SJSA1 (cell line): ENCODE data around the gene EHMT1. TPM values are rescaled to one million over a fixed set of nuclear protein-coding genes. Genes with fewer than 3 reads are reported as not detected.
A peak's percentile ranks its signal among the peaks of the same experiment; 100 is the strongest.

Experiments used
- DNase-seq, 2 experiments: peaks; one replicate each; pipeline ENCODE4 v3.0.0-alpha.2; 2015 to 2020; ENCODE audit warnings: low spot score in 2 of 2, low read depth in 1 of 2
- H3K27ac ChIP-seq: fragments of 250-450 bp; sonication (Bioruptor Pico); 2 replicates; pipeline ENCODE4 v1.5.1; 2020; ENCODE audit warnings: mild to moderate bottlenecking, moderate library complexity
- H3K27me3 ChIP-seq: fragments of 250-450 bp; sonication (Bioruptor Pico); replicated peaks from 2 replicates; pipeline ENCODE4 v1.5.1; 2020; ENCODE audit warnings: mild to moderate bottlenecking, moderate library complexity
- H3K36me3 ChIP-seq: fragments of 250-450 bp; sonication (Bioruptor Pico); 2 replicates; pipeline ENCODE4 v1.5.1; 2020; ENCODE audit warnings: mild to moderate bottlenecking
- H3K4me1 ChIP-seq: fragments of 250-450 bp; sonication (Bioruptor Pico); replicated peaks from 2 replicates; pipeline ENCODE4 v1.6.1; 2021; ENCODE audit warnings: mild to moderate bottlenecking
- H3K4me3 ChIP-seq: fragments of 250-450 bp; sonication (Bioruptor Pico); 2 replicates; pipeline ENCODE4 v1.5.1; 2020; ENCODE audit warnings: mild to moderate bottlenecking
- H3K9me3 ChIP-seq: fragments of 250-450 bp; sonication (Bioruptor Pico); replicated peaks from 2 replicates; pipeline ENCODE4 v1.5.1; 2020; ENCODE audit warnings: mild to moderate bottlenecking
- total RNA-seq: library from RNA; depleted of rRNA; stranded (reverse); fragments of >200 nt; shearing (Covaris generic); gene quantifications from 2 replicates; pipeline ENCODE4 v1.2.3, GENCODE V29; 2014

The EHMT1 gene
- total RNA-seq, 1 experiment from 2014 or later = 32.0 TPM

- Histone ChIP-seq H3K27ac (no peak overlapping the region), H3K27me3 (no peaks in the 10 kb centered on the region), H3K4me3 (no peak overlapping the region), H3K4me1 (no peaks in the 10 kb centered on the region), H3K36me3 (peaks cover 31% of the 10 kb centered on the region), H3K9me3 (no peaks in the 10 kb centered on the region)
- no peak for DNase-seq
Observed at GRCh38 chr9:137744632-137745183, 125.9 kb downstream of the EHMT1 start.

- H3K27me3 ChIP-seq = no peaks in the 10 kb centered on the region
- H3K4me3 ChIP-seq = no peak overlapping the region
- no peak overlapping the region for H3K27ac ChIP-seq
- no peaks in the 10 kb centered on the region for H3K4me1 ChIP-seq
- H3K36me3 ChIP-seq = peaks cover 31% of the 10 kb centered on the region
- no peaks in the 10 kb centered on the region for H3K9me3 ChIP-seq
- no peak for DNase-seq
Observed at GRCh38 chr9:137745541-137745991, 126.8 kb downstream of the EHMT1 start.

GRCh38 chr9:137748311-137748710 is 129.5 kb downstream of the EHMT1 start:
- H3K27ac ChIP-seq = no peak overlapping the region
- H3K4me3 ChIP-seq = no peak overlapping the region
- no peak for DNase-seq
- peaks cover 31% of the 10 kb centered on the region for H3K36me3 ChIP-seq
- H3K4me1 ChIP-seq = no peaks in the 10 kb centered on the region
- H3K27me3 ChIP-seq = no peaks in the 10 kb centered on the region
- H3K9me3 ChIP-seq = no peaks in the 10 kb centered on the region

- DNase-seq = no peak
- no peaks in the 10 kb centered on the region for H3K9me3 ChIP-seq
Observed at GRCh38 chr9:137748741-137749140, 129.9 kb downstream of the EHMT1 start.

GRCh38 chr9:137749511-137749910 is 130.7 kb downstream of the EHMT1 start:
- no peaks in the 10 kb centered on the region for H3K27me3 ChIP-seq
- no peak for DNase-seq
- H3K9me3 ChIP-seq = no peaks in the 10 kb centered on the region
- no peak overlapping the region for H3K4me3 ChIP-seq
- H3K4me1 ChIP-seq = no peaks in the 10 kb centered on the region
- H3K27ac ChIP-seq = no peak overlapping the region
- H3K36me3 ChIP-seq = peaks cover 26% of the 10 kb centered on the region

More at GRCh38 chr9:137748741-137749140, 129.9 kb downstream of the EHMT1 start:
- Histone ChIP-seq H3K36me3 (peaks cover 27% of the 10 kb centered on the region), H3K4me1 (no peaks in the 10 kb centered on the region), H3K27me3 (no peaks in the 10 kb centered on the region), H3K27ac (no peak overlapping the region), H3K4me3 (no peak overlapping the region)

- no peak for DNase-seq
Observed at GRCh38 chr9:137750007-137750406, 131.2 kb downstream of the EHMT1 start.

GRCh38 chr9:137750566-137750965 is 131.8 kb downstream of the EHMT1 start:
- no peaks in the 10 kb centered on the region for H3K4me1 ChIP-seq
- no peaks in the 10 kb centered on the region for H3K27me3 ChIP-seq
- DNase-seq = no peak
- no peaks in the 10 kb centered on the region for H3K9me3 ChIP-seq
- H3K4me3 ChIP-seq = no peak overlapping the region
- no peak overlapping the region for H3K27ac ChIP-seq
- peaks cover 26% of the 10 kb centered on the region for H3K36me3 ChIP-seq

More at GRCh38 chr9:137750007-137750406, 131.2 kb downstream of the EHMT1 start:
- H3K4me1 ChIP-seq = no peaks in the 10 kb centered on the region
- no peaks in the 10 kb centered on the region for H3K27me3 ChIP-seq
- no peak overlapping the region for H3K4me3 ChIP-seq
- H3K9me3 ChIP-seq = no peaks in the 10 kb centered on the region
- peaks cover 26% of the 10 kb centered on the region for H3K36me3 ChIP-seq
- H3K27ac ChIP-seq = no peak overlapping the region

GRCh38 chr9:137751616-137752015 is 132.8 kb downstream of the EHMT1 start:
- H3K27me3 ChIP-seq = no peaks in the 10 kb centered on the region
- H3K36me3 ChIP-seq = peaks cover 17% of the 10 kb centered on the region
- H3K9me3 ChIP-seq = no peaks in the 10 kb centered on the region
- no peak overlapping the region for H3K4me3 ChIP-seq
- H3K4me1 ChIP-seq = no peaks in the 10 kb centered on the region
- no peak overlapping the region for H3K27ac ChIP-seq
- DNase-seq = no peak

- H3K36me3 ChIP-seq = peaks cover 20% of the 10 kb centered on the region
- H3K4me1 ChIP-seq = peaks cover 6% of the 10 kb centered on the region
- no peak for DNase-seq
- no peak overlapping the region for H3K4me3 ChIP-seq
- H3K27ac ChIP-seq = no peak overlapping the region
- H3K9me3 ChIP-seq = no peaks in the 10 kb centered on the region
- no peaks in the 10 kb centered on the region for H3K27me3 ChIP-seq
Observed at GRCh38 chr9:137752426-137752825, 133.6 kb downstream of the EHMT1 start.

GRCh38 chr9:137753192-137753765 is 134.5 kb downstream of the EHMT1 start:
- Histone ChIP-seq H3K4me3 (no peak overlapping the region), H3K36me3 (peaks cover 28% of the 10 kb centered on the region), H3K27ac (no peak overlapping the region), H3K4me1 (peaks cover 13% of the 10 kb centered on the region), H3K27me3 (no peaks in the 10 kb centered on the region), H3K9me3 (no peaks in the 10 kb centered on the region)
- no peak for DNase-seq

- no peaks in the 10 kb centered on the region for H3K27me3 ChIP-seq
- no peaks in the 10 kb centered on the region for H3K9me3 ChIP-seq
- H3K36me3 ChIP-seq = peaks cover 39% of the 10 kb centered on the region
Observed at GRCh38 chr9:137755261-137755927, 136.6 kb downstream of the EHMT1 start.

GRCh38 chr9:137756045-137756744 is 137.4 kb downstream of the EHMT1 start:
- no peaks in the 10 kb centered on the region for H3K27me3 ChIP-seq
- no peaks in the 10 kb centered on the region for H3K9me3 ChIP-seq
- DNase-seq = no peak
- H3K36me3 ChIP-seq = peaks cover 43% of the 10 kb centered on the region
- no peak overlapping the region for H3K4me3 ChIP-seq
- H3K4me1 ChIP-seq = peaks cover 13% of the 10 kb centered on the region
- H3K27ac ChIP-seq = no peak overlapping the region

More at GRCh38 chr9:137755261-137755927, 136.6 kb downstream of the EHMT1 start:
- H3K4me3 ChIP-seq = no peak overlapping the region
- no peak for DNase-seq
- no peak overlapping the region for H3K27ac ChIP-seq
- peaks cover 13% of the 10 kb centered on the region for H3K4me1 ChIP-seq

GRCh38 chr9:137757139-137757538 is 138.3 kb downstream of the EHMT1 start:
- DNase-seq = no peak
- H3K9me3 ChIP-seq = no peaks in the 10 kb centered on the region
- H3K36me3 ChIP-seq = peaks cover 43% of the 10 kb centered on the region
- H3K27me3 ChIP-seq = no peaks in the 10 kb centered on the region
- peaks cover 13% of the 10 kb centered on the region for H3K4me1 ChIP-seq
- no peak overlapping the region for H3K4me3 ChIP-seq
- no peak overlapping the region for H3K27ac ChIP-seq

- Histone ChIP-seq H3K27me3 (no peaks in the 10 kb centered on the region), H3K9me3 (no peaks in the 10 kb centered on the region), H3K4me3 (no peak overlapping the region), H3K36me3 (peaks cover 46% of the 10 kb centered on the region), H3K27ac (no peak overlapping the region), H3K4me1 (peaks cover 13% of the 10 kb centered on the region)
- peak; percentile 36 to 57 for DNase-seq
Observed at GRCh38 chr9:137757613-137758029, 138.8 kb downstream of the EHMT1 start.
